Activated T-helper 17 cell treated with anti-CD3 and anti-CD28 coated beads, Interleukin-2, amount 50 U/mL, for 72 hours (primary cell): Measurements from ENCODE around the gene MYEOV. TPM values are rescaled to one million over a fixed set of nuclear protein-coding genes. Genes with fewer than 3 reads are reported as not detected.
A peak's percentile ranks its signal among the peaks of the same experiment; 100 is the strongest.

Experiments
- ATAC-seq: fragments of 150-1000 bp; cut with Tn5 transposase; replicated peaks from 2 replicates; pipeline ENCODE4 v1.10.0; 2021; ENCODE audit warnings: mild to moderate bottlenecking, moderate library complexity
- H3K27ac Mint-ChIP-seq: one replicate; pipeline ENCODE4 v1.8.0; 2022; ENCODE audit warnings: mixed read lengths
- H3K27me3 Mint-ChIP-seq: one replicate; pipeline ENCODE4 v1.8.0; 2022; ENCODE audit warnings: mixed read lengths
- H3K36me3 Mint-ChIP-seq: one replicate; pipeline ENCODE4 v1.8.0; 2022; ENCODE audit warnings: low read depth, mild to moderate bottlenecking, mixed read lengths
- H3K4me1 Mint-ChIP-seq: one replicate; pipeline ENCODE4 v1.8.0; 2022; ENCODE audit warnings: mixed read lengths
- H3K4me3 Mint-ChIP-seq: one replicate; pipeline ENCODE4 v1.8.0; 2022; ENCODE audit warnings: mild to moderate bottlenecking, mixed read lengths
- H3K9me3 Mint-ChIP-seq: one replicate; pipeline ENCODE4 v1.8.0; 2022; ENCODE audit warnings: mixed read lengths
- total RNA-seq, 2 donors: library from RNA; stranded (reverse); gene quantifications; one replicate each; pipeline ENCODE4 v1.2.3, GENCODE V29; 2022

Gene MYEOV
- total RNA-seq, 2 donors from 2014 or later: 0.82 TPM; not detected in 1

DNA sequence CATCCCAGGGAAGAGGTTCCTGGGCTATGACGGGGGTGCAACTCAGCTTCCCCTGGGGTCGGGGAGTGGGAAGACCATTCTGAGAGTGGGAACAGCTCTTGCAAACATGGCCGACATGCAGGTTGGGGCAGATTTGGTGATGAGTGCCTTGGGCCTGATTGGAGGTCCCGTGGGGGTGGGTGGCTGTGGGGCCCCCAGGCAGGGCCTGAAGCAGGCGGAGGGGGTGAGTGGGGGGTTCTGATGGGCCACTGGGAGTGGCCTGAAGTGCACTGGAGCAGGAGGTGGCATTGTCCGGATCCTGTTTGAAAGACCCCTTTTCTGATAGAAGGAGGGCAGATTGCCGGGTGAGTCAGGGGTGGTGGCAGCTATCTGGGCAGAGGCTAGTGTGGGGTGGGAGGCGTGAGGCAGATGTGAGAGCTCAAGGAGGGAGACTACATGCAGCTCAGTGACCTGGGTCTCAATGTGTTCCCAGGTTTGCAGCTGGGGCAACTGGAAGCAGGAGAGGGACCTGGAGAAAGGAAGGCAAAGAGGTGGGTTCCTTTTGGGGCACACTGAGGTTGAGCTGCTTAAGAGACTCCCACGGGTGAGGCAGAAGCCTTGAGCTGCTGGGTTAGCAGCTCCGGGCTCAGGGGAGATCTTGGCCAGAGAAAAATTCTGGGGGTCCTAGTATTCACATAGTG lies 15.1 kb downstream of the MYEOV start:
- no peak for ATAC-seq
- no peak overlapping the region for H3K4me3 Mint-ChIP-seq
- H3K4me1 Mint-ChIP-seq: peaks cover 12% of the 10 kb centered on the region
- no peaks in the 10 kb centered on the region for H3K36me3 Mint-ChIP-seq
- H3K9me3 Mint-ChIP-seq: no peaks in the 10 kb centered on the region
- H3K27me3 Mint-ChIP-seq: no peaks in the 10 kb centered on the region
- H3K27ac Mint-ChIP-seq: no peak overlapping the region

DNA sequence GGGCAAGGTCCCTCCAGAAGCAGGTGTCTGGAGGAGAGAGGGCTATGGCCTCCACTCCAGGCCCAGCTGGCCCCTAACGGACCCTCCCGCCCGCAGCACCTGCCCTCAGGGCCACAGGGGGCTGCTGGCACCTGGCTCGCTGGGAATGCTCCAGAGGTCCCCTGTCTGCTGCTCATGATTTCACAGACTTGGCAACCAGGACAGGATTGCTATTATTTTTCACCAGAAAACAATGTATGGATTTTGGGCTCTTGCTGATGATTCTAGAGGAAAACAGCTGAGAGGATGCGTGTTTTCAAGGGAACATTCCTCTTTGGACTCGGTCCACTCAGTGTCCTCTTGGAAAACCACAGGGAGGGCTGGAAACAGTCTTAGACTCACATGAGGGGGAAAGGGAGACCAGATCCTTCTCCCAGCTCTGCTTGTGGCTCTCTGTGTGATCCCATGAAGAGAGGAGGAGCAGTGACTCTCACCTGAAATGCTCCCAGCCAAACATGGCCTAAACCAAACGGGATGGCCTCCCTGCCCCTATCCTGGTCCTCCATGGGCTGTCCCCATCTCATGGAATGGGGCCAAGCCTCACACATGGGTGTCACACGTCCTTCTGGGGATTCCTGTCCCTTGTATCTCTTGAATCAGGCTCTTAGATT lies 15.8 kb downstream of the MYEOV start:
- H3K27me3 Mint-ChIP-seq: no peaks in the 10 kb centered on the region
- no peaks in the 10 kb centered on the region for H3K36me3 Mint-ChIP-seq
- H3K9me3 Mint-ChIP-seq: no peaks in the 10 kb centered on the region
- H3K4me3 Mint-ChIP-seq: no peak overlapping the region
- H3K27ac Mint-ChIP-seq: no peak overlapping the region
- peaks cover 12% of the 10 kb centered on the region for H3K4me1 Mint-ChIP-seq
- no peak for ATAC-seq

DNA sequence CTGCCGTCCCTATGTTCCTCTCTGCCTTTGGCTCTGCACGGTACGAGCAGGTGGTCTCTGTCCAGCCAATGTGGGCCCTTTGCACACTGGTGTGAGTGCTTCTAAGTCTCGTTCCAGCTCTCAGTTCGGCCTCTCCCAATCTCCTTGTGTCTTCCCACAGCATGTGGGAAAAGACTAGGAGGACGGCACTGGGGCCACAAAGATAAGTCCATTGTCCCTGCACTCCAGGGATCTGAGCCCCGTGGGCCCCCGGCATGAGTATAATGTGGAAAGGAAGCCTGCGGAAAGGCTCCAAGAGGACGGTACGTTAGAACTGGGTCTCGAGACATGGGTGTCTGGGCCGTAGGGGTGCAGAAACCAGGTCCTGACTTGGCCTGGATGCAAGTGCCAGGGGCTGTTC lies 16.4 kb downstream of the MYEOV start:
- H3K4me3 Mint-ChIP-seq: no peak overlapping the region
- no peaks in the 10 kb centered on the region for H3K9me3 Mint-ChIP-seq
- no peaks in the 10 kb centered on the region for H3K27me3 Mint-ChIP-seq
- no peak for ATAC-seq
- H3K27ac Mint-ChIP-seq: no peak overlapping the region
- H3K4me1 Mint-ChIP-seq: peaks cover 12% of the 10 kb centered on the region
- H3K36me3 Mint-ChIP-seq: no peaks in the 10 kb centered on the region

DNA sequence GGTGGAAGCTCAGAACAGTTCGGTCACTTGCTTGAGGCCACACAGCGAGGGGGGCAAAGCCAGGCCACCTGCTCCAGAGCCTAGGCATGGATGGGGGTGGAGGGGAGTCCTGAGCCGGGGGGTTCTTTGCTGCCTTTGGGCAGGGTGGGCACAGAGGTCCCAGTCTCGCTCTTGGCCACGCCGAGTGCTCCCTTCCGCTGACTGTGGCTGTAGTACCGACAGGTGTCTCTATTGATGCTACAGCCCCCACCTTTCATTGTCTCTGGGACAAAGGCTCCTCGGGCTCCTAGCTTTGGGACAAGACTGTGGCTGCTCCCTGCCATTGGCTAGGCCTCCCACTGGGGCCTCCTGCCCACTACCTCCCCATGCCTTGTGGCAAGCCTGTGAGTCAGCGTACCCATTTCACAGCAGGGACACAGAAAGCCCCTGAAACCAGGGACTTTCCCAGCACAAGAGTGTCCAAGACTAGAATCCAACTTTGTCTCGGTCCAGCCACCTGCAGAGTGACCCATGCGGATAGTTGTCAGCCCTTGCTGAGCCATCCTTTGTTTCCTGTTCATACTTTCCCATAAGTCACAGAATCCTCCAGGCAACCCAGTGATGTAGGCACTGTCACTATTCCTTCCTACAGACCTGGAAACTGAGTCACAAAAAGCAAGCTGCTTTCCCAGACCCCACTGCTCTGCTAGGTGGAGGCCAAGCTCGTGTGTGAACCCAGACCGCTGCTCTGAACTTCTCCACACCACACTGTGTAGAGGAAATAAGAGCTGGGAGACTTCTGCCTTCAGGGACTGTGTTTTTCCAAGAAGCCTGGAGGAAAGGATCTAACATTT lies 17.2 kb downstream of the MYEOV start:
- peaks cover 12% of the 10 kb centered on the region for H3K4me1 Mint-ChIP-seq

DNA sequence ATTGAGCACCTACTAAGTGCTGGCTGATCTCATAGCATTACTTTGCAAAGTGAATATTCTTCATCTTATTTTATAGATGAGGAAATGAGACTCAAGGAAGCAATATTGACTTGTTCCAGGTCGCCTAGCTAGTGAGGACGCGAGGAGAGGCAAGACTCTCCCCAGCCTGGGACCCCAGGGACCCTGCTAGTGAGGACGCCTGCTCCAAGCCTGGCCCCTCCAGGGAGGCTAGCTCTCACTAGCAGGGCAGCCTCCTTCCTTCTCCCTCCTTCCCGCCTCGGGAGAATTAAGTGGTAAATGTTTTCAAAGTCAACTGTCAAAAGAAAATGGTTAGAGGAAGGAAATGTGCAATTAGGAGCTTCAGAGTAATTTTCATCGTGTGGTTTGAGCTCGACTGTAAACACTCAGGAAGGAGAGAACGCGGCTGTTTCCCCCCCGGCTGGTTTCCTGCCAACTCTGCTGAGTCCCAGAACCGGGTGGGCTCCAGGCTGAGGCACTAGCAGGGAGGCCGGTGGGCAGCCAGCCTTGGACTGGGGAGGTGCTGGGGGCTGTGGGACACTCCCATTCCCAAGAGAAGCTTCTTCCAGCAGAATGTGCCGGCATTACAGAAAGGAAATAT lies 17.9 kb downstream of the MYEOV start:
- no peaks in the 10 kb centered on the region for H3K27me3 Mint-ChIP-seq
- no peaks in the 10 kb centered on the region for H3K9me3 Mint-ChIP-seq
- H3K4me1 Mint-ChIP-seq: peaks cover 12% of the 10 kb centered on the region
- H3K4me3 Mint-ChIP-seq: peak overlapping the region; percentile 48
- ATAC-seq: no peak
- H3K36me3 Mint-ChIP-seq: no peaks in the 10 kb centered on the region
- H3K27ac Mint-ChIP-seq: peak overlapping the region; percentile 69

More for the DNA sequence above, 17.2 kb downstream of the MYEOV start:
- no peaks in the 10 kb centered on the region for H3K9me3 Mint-ChIP-seq
- ATAC-seq: peak; percentile 92
- H3K27ac Mint-ChIP-seq: peak overlapping the region; percentile 69
- no peaks in the 10 kb centered on the region for H3K27me3 Mint-ChIP-seq
- H3K4me3 Mint-ChIP-seq: peak overlapping the region; percentile 48
- H3K36me3 Mint-ChIP-seq: no peaks in the 10 kb centered on the region

DNA sequence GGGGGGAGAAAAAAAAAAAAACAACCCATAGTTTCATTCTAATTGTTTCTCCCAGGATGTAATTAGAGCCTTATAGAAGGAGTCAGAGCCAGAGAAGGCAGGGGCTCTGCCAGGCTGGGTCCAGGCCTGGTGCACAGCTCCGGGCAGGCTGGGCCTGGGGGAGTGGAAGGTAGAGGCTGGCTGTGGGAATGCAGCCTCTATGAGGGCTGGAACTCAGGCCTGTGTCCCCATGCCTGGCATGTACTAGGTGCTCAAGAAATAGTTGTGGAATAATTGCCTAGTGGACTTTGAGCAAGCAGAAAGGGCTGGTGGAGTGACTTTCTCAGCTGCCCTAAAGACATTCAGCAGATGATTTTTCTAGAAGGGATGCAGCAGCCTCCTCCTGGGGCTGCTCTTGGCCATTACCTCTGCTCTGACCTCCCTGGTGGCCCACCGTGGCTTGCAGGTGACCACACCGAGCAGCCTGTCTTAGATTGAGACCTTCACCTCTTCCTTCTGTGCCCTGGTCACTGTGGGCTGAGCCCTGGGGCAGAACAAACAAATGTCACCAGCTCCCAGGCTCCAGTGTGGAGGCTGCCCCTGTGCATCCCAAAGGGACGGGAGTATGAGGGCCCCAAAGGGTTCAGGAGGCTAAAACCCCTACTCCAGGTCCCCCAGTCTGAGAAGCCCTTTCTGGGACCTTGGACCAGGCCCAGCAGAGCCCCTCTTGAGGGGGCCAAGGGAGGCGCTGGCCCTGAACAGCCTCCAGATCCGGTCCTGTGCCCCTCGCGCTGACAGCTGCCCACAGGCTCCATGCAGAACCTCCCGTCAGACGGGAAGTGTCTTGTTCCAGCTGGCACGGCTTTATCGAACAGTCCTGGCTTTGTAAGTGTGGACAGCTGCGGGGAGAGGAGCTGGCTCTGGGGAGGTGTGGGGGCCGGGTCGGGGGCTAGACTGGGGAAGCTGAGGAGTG lies 18.8 kb downstream of the MYEOV start:
- H3K9me3 Mint-ChIP-seq: no peaks in the 10 kb centered on the region
- H3K27me3 Mint-ChIP-seq: no peaks in the 10 kb centered on the region
- ATAC-seq: no peak
- peaks cover 17% of the 10 kb centered on the region for H3K4me1 Mint-ChIP-seq
- no peak overlapping the region for H3K27ac Mint-ChIP-seq
- H3K36me3 Mint-ChIP-seq: no peaks in the 10 kb centered on the region
- H3K4me3 Mint-ChIP-seq: no peak overlapping the region

DNA sequence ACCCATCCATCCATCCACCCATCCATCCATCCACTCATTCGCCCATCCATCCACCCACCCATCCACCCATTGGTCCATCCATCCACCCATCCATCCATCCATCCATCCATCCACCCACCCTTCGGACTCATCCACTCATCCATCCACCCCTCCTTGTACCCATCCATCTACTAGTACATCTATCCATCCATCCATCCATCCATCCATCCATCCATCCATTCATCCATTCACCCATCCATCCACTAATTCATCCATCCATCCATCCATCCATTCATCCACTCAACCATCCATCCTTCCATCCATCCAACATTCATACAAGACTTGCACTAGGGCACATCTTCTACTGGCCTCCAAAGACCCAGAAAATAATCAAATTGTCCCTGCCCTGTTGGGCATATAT lies 20.0 kb downstream of the MYEOV start:
- no peaks in the 10 kb centered on the region for H3K27me3 Mint-ChIP-seq
- no peak for ATAC-seq
- H3K4me3 Mint-ChIP-seq: no peak overlapping the region
- no peak overlapping the region for H3K27ac Mint-ChIP-seq
- peaks cover 4% of the 10 kb centered on the region for H3K9me3 Mint-ChIP-seq
- no peaks in the 10 kb centered on the region for H3K36me3 Mint-ChIP-seq
- peaks cover 20% of the 10 kb centered on the region for H3K4me1 Mint-ChIP-seq

DNA sequence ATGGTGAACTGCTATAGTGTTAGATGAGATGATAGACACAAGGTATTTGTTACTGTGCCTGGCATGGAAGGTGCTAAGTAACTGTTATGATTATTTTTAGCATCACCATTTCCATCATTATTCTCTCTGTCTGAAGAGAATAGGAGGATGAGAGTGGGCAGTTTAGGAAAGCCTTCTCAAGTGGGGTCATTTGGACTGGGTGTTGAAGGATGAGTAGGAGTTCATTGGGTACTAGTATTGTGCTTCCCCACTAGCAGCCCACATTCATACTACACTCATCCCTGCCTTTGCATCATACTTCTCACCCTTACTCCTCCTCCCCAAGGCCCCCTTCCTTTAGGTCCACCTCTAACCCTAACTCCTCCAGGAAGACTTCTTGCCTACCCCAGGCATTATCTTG lies 20.6 kb downstream of the MYEOV start:
- Mint-ChIP-seq H3K27ac (no peak overlapping the region), H3K36me3 (no peaks in the 10 kb centered on the region), H3K9me3 (peaks cover 4% of the 10 kb centered on the region), H3K4me1 (peaks cover 20% of the 10 kb centered on the region), H3K27me3 (no peaks in the 10 kb centered on the region), H3K4me3 (no peak overlapping the region)
- ATAC-seq: no peak

DNA sequence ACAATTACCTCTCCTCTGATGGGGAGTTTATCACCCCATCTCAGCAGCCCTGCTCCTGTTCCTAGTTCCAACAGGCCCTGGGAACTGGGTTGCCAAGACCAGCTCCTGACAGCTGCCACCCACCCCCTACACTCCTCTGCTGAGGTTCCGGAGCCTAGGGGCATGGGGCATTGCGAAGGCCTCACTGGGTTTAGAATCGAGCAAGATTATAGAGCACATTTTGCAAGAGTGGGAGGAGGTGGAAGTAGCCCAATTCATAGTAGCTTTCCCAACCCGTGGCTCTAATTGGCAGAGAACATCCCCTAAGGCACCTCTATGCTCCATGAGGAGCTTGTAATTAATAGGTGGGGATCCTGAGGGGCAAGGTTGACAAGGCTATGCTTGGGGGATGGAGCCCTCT lies 23.0 kb downstream of the MYEOV start:
- Mint-ChIP-seq H3K27me3 (no peaks in the 10 kb centered on the region), H3K4me3 (no peak overlapping the region), H3K4me1 (peaks cover 10% of the 10 kb centered on the region), H3K27ac (no peak overlapping the region), H3K9me3 (peaks cover 4% of the 10 kb centered on the region), H3K36me3 (no peaks in the 10 kb centered on the region)
- ATAC-seq: no peak

DNA sequence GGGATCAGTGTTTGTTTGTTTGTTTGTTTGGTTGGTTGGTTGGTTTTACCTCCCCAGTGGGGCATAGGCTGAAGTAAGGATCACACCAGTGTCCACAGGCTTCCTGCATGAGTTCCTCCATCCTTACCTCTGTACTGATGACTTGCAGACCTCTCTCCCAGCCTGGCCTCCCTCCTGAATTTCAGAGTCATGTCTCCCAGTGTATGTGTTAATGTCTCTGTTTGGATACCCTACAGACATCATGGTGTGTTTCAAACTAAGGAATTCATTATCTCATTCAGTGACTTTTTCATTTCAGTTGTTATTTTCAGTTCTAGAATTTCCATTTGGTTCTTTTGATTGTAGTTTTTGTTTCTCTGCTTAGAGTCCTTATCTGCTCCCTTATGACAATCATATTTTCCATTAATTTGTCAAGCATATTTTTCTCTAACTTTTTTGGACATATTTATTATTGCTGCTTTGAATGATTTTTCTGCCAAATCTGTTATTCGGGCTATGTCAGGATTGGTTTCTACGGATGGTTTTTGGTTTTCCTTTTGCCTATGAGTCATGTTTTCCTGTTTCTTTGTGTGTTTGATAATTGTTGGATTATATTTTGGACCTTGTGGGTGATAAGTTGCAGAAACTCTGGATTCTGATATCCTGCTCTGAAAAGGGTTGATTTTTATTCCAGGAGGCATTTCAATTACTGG lies 23.6 kb downstream of the MYEOV start:
- Mint-ChIP-seq H3K27ac (peak overlapping the region; percentile 18), H3K4me1 (peaks cover 8% of the 10 kb centered on the region), H3K36me3 (no peaks in the 10 kb centered on the region), H3K4me3 (no peak overlapping the region), H3K9me3 (peaks cover 4% of the 10 kb centered on the region), H3K27me3 (no peaks in the 10 kb centered on the region)
- ATAC-seq: peak; percentile 42

DNA sequence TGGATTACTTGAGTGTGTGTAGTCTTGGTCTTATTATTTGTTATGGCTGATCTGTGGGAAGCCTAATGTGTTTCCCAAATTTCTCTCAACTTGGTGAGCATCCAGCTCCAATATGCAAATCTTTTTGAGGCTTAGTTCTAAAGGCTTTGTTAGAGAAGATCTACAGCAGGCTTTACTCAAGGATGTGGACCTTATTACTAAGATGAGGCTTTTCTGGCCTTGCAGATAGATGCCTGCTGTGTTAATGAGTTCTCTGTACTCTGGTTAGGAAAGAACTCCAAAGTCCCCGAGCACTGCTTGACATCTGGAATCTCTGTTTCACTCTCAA lies 24.1 kb downstream of the MYEOV start:
- peaks cover 8% of the 10 kb centered on the region for H3K4me1 Mint-ChIP-seq
- ATAC-seq: no peak
- no peak overlapping the region for H3K4me3 Mint-ChIP-seq
- H3K27ac Mint-ChIP-seq: peak overlapping the region; percentile 18
- H3K27me3 Mint-ChIP-seq: no peaks in the 10 kb centered on the region
- H3K9me3 Mint-ChIP-seq: peaks cover 4% of the 10 kb centered on the region
- H3K36me3 Mint-ChIP-seq: no peaks in the 10 kb centered on the region

DNA sequence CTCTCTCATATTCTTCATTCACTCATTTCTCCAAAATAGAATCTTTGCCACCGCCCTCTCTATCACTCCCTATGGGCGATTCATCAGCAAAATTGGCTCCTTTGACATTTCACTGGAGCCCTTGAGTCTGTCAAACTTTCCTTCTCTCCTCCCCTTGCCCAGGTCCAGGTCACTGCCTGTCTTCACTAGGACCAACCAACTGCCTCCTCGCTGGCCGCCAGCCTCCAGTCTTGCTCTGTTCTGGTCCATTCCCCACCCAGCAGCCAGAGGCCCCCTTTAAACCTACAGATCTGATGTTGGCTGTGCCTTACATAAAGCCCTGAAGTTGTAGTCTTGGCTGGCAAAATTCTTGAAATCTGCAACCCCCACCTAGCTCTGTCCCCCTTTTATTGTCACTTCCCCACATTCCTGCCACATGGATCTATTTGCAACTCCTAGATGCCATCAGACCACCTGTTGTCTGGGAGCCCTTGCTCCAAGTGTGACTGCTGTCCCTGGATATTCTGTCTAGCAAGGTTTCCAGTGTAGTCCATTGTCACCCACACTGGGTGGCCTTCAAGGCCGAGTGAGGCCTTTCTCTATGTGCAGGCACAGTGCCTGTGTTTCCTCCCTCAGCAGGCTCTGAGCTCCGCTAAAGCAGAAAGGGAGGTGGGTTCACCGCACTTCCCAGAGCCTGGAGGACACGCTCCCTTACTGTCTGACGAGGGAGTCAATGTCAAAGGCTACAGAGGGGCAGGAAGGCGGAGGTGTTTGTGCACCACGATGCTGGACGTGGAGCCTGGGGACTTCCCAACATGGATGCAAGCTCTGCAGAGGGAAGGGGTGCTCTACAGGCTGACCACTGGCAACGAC lies 25.5 kb downstream of the MYEOV start:
- no peak overlapping the region for H3K4me3 Mint-ChIP-seq
- peaks cover 8% of the 10 kb centered on the region for H3K4me1 Mint-ChIP-seq
- peaks cover 4% of the 10 kb centered on the region for H3K9me3 Mint-ChIP-seq
- no peak overlapping the region for H3K27ac Mint-ChIP-seq
- no peaks in the 10 kb centered on the region for H3K36me3 Mint-ChIP-seq
- no peak for ATAC-seq
- no peaks in the 10 kb centered on the region for H3K27me3 Mint-ChIP-seq

DNA sequence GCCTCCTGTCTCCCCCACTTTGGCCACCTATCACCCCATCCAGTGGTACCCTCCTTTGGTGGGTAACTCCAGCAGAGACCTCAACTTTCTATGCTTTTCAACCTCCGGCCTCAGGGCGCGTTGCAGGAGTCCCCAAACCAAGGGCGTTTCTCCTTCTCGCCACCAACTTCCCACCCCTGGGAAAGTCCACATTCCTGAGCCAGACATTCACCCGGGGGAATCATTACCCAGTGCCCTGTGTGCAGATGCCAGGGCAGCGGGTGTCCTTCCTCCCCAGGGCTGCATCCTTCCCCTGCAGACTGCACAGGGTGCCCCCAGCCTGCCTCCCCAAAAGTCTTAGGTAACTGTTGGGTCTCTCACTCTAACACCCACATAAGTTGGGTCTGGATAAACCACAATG lies 26.4 kb downstream of the MYEOV start:
- no peak overlapping the region for H3K27ac Mint-ChIP-seq
- no peak for ATAC-seq
- H3K9me3 Mint-ChIP-seq: peaks cover 4% of the 10 kb centered on the region
- H3K4me1 Mint-ChIP-seq: peaks cover 8% of the 10 kb centered on the region
- no peaks in the 10 kb centered on the region for H3K36me3 Mint-ChIP-seq
- no peak overlapping the region for H3K4me3 Mint-ChIP-seq
- H3K27me3 Mint-ChIP-seq: no peaks in the 10 kb centered on the region
